ENCODE measurements around the gene PTPA.
"Not testable (repeated sequence)": the region's sequence is repeated elsewhere in the genome, so short reads cannot be mapped to it uniquely, and the experiment has no call there.

PTPA gene

DNA sequence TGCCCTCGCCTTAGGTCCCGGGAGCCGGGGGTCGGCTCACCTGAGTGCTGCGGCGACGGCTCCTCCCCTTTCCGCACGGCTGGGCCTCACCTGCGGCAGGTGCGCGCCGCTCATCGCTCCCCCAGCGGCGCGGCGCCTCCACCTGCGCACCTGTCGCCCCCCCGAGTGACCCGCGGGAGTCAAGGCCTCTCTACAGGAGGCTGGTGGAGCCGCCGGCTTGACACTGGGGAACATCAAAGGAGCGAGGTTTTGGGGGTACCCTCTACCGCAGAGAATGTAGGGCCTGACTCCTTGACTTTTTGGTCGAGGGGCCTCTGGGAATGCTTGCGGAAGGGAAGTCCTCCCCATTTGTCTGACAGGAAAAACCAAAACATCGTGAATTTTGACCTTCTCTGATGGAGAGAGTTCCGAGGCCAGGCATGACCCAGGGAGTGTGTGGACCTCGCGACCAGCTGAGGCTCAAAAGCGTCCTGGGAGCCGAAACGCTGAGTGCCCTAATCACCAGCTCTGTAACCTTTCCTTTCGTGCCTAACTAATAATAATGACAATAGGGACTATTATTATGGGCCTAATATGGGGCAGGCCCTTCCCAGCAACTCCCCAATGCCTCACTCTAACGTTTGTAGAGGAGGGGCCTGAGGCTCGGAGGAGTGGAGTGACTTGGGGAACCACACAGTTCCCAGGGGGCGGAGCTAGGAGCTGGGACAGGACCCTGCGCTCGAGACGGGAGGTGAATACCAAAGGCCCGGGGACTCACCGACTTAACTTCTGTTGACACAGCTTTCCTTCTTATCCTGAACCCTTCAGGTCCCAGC is 67.6 kb downstream of the PTPA start:
- DNase-seq: no peak

GRCh38 chr9:129181246-129181645 is 70.0 kb downstream of the PTPA start:
- DNase-seq: no peak

- DNase-seq: no peak
These were observed 70.9 kb downstream of the PTPA start for GRCh38 chr9:129182122-129182521.

DNA sequence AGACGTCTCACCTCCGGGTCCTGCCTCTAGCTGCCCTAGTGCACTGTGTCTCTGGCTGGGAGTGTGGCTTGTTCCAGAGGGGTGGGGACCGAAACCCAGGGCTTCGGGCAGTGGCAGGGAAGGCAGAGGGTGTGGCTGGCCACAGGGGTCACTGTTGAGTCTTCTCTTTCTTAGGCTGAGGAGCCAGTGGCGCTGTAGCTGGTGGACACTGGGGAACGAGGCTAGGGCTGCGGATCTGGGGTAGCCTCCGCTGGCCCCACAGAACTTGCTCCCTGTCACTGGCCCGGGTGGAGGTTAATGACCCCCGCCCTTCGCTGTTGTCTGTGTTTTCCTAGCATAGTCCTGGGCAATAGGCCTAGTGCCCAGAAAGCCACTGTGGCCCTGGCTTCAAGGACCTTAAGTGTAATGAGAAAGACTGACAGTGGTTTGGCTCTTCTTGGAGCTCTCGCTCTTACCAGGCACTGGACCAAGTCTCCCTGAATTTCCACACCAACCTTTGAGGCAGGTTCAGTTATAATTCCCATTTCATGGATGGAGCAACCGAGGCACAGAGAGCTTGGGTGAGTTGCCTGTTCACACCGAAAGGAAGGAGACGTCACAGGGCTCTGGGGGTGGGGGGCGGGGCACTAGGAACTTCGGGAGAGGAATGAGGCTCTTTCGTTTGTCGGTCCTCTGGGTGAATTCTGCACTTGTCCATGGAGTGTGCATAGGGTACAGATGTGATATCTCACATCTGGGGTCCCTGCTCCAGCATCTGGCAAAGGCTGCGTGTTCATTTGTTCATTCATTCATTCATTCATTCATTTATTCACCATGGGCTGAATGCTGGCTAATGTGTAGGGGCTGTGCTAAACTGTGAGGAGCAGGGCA is 71.6 kb downstream of the PTPA start:
- no peak for DNase-seq

DNA sequence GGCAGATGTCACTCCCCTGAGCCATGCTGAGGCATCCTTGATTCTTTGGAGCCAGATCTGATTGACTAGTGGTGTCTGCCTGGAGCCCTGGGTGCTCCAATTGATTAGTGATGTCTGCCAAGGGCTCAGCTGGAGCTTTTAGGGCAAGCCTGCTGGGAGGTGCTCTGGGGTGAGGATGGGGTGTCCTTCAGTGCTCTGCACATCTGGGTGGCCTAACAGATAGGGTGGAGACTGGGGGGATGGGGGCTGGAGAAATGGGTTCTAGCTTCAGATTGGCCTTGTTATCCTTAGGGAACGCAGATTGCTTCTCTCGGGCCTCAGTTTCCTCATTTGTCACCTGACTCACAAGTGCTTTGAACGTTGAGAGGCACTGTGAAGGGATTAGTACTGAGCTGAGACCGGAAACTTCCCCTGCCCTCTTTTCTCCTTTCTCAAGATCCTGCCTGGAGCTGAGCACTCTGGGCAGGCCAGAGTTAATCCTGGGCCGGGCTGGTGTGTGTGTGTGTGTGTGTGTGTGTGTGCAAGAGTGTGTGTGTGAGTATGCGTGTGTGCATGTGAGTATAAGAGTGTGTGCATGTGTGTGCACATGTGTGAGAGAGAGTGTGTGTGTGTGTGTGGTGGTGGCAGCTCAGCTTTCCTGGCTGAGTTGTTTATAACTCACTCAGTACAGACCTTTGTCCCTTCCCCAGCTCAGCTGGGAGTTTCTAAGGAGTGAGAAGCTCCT is 72.4 kb downstream of the PTPA start:
- DNase-seq: no peak

DNA sequence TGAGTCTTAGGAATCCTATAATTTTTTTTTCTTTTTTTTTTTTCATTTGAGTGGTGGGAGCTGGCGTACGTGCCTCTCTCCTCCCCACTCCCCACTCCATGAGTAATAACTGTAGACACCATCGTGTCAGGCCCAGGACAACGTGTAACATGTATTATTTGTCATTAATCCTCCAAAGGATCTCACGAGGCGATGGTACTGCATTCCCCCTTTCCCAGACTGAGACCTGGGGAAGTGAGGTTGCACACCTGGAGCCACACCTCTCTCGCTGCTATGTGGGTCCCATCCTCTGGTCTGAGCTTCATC is 73.0 kb downstream of the PTPA start:
- no peak for DNase-seq

- no peak for DNase-seq
These were observed 73.4 kb downstream of the PTPA start for GRCh38 chr9:129184596-129185122.

DNA sequence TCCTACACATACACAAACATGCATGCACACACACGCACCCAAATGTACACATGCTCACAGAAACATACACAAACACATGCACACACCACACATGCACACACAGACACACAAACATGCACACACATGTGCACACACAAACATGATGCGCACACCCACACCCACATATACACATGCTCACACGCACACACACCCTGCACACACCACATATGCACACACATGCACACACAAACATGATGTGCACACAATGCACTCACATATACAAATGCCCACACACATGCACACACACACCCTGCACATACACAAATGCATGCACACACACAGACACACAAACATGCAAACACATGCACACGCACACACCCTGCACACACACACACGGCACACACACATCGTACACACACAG is 74.2 kb downstream of the PTPA start:
- no peak for DNase-seq

- no peak for DNase-seq
These were observed 74.8 kb downstream of the PTPA start for GRCh38 chr9:129185991-129186390.

- DNase-seq: no peak
These were observed 75.8 kb downstream of the PTPA start for GRCh38 chr9:129187042-129187441.

DNA sequence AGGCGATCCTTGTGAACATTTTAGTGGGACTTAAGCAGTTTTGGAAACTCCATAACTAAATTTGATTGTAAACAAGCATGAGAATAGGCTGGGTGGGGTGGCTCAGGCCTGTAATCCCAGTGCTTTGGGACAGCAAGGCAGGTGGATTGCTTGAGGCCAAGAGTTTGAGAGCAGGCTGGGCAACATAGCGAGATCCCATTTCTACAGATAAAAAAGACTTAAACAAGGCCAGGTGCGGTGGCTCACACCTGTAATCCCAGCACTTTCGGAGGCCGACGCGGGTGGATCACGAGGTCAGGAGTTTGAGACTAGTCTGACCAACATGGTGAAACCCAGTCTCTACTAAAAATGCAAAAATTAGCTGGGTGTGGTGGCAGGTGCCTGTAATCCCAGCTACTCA is 78.8 kb downstream of the PTPA start:
- DNase-seq: not testable (repeated sequence)

DNA sequence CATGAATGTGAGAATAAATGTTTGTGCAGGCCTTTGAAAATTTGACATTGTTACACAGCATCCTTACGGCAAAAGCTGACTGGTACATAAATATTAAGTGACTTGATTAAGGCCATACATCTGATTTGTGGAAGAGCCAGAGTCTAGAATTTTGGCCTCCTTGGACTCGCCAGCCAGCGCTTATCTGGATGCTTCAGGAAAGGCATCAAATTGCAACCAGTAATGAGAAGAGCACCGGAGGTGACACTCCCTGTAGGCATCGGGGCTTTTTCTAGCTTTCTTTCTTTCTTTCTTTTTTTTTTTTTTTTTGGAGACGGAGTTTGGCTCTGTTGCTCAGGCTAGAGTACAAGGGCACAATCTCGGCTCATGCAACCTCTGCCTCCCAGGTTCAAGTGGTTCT is 80.0 kb downstream of the PTPA start:
- DNase-seq: no peak

- DNase-seq: no peak
These were observed 82.4 kb downstream of the PTPA start for GRCh38 chr9:129193655-129194054.

- DNase-seq: no peak
These were observed 83.0 kb downstream of the PTPA start for GRCh38 chr9:129194221-129194620.

DNA sequence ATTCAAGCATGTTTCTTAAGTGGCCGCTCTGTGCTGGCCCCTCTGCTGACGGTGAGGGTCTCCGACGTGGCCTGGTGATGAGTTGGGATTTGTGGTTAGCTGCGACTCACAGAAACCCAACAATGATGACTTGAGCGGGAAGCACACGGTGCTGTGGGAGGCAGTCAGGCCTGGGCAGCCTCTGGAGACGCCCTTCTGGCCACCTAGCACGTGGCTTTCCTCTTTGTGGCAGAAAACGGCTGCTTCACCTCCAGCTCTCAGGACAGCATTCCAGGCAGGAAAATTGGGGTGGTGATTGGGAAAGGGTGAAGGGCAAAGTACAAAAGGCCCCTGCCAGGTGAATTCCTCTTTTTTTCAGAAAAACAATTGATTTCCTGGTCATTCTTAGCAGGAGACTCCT is 84.4 kb downstream of the PTPA start:
- no peak for DNase-seq

DNA sequence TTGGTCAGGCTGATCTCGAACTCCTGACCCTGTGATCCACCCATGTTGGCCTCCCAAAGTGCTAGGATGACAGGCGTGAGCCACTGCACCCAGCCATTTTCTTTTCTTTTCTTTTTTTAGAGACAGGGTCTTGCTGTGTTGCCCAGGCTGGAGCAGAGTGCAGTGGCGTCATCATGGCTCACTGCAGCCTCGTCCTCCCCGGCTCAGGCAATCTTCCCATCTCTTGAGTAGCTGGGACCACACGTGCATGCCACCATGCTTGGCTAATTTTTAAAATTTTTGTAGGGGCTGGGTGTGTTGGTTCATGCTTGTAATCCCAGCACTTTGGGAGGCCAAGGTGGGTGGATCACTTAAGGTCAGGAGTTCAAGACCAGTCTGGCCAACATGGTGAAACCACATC is 85.8 kb downstream of the PTPA start:
- DNase-seq: not testable (repeated sequence)

DNA sequence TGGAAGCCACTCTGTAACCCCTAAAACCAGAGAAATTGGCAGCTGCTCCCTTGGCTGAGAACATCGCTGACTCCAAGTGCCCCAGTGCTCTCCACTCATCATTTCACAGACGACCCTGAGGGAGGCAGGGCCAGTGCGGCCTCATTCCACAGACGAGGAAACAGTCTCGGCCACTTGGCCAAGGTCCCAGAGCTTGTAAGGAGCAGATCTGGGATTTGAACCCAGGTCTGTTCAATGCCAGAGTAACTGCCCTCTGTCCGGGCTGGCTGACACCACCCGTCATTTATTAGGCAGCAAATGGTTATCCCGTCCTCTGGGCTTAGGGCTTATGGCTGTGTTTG is 86.7 kb downstream of the PTPA start:
- DNase-seq: no peak

Data from amniotic stem cell (primary cell).